ENCODE data around the gene CAMK1G. TPM values are rescaled to one million over a fixed set of nuclear protein-coding genes. Genes with fewer than 3 reads are reported as not detected.

The CAMK1G gene
- total RNA-seq, 1 donor from 2014 or later: 0.13 TPM

DNA sequence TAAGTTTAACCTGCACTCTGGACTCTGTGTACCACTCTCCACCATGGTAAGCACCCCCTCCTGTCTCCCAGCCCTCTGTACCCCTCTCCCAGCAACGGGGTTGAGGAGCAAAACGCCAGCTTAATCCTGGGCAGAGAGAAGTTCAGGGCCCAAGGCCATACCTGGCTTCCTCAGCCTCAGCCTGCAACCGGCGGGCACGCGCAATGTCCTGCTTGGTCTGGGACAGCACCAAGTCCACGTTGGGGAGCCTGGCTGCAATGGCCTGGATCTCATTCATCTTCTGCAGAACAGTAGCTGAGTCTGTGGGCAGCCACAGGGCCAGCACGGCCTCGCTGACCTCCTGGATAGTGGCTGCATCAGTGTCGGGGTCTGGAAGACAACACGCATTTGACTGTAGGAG, 34.8 kb downstream of the CAMK1G start:
- ATAC-seq: no peak
- no peak for DNase-seq (ENCODE audit: low spot score)

DNA sequence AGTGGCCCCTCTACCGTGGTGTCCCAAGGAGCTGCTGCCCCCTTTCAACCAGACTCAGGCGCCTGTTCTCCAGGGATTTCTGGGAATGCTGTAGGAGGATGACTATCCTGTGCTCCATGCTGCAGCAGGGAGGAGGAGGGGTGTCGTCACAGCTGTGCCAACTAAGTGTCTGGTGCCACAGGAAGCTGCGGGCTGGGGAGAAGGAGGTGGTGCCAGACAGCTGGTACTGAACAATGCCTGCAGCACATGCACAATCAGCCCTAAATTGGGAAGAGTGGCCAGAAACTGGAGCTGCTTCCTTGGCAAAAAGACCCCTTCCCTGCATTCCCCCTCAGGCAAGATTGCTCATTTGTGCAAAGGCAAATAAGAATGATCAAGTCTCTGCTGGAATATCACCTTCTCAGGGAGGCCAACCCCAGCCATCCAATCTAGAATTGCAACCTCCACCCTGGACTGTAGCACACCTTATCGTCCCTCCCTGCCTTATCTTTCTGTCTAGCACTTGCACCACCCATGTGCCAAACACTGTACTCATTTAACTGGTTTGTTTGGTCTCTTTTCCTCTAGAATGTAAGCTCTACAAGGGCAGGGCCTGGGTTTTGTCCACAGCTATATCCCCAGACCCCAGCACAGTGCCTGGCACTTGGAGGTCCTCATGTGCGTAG, 35.4 kb downstream of the CAMK1G start:
- ATAC-seq (no peak), DNase-seq (ENCODE audit: low spot score) (no peak)

DNA sequence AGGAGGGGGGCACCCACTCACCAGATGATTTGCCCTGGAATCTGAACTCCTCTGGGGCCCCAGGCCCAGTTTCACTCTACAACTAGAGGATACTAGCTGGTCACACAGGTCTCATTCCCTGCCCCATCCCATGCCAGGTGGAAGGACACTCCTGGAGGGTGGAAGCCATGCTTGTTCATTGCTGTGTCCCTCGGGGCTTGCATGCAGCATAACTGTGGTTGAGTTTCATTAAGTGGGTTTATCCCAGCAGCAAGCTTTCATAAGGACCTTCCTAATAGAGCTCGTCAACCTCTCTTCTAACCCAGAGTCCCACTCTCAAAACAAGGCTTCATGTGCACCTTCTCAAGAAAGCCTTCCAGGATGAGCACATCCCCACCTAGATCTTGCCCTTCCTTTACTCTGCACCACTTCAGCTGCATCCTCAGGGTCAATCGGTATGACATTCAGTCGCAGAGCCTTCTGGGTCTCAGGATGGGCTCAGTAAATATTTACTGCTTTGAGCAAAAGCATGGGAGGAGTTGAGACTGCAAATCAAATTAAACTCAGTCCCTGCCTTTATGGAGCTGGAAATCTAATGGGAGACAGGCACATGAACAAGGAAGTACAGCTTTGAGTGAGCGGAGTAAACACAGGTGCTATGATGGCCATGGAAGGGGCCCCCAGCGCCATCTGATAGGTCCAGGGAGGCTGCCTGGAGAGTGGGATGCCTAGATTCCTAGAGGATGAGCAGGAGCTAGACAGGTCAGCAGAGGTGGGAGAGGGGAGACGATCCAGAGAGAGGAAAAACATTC, 36.4 kb downstream of the CAMK1G start:
- ATAC-seq (no peak), DNase-seq (ENCODE audit: low spot score) (no peak)

DNA sequence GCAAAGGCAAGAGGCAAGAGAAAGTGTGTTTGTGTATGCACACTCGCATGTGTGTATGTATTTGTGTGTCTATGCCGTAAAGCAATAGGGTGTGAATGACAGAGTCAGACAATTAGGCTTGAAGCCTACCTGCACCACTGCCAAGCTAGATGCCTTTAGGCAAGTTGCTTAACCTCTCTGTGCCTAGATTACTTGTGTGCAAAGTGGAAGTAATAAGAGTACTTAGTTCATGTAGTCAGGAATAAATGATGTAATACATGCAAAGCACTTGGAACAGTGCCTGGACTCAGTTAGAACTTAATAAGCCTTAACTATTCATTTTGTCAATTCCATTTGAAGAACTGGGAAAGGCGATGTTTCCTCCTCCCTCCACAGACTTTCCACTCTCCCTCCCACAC, 37.0 kb downstream of the CAMK1G start:
- ATAC-seq (no peak), DNase-seq (ENCODE audit: low spot score) (no peak)

DNA sequence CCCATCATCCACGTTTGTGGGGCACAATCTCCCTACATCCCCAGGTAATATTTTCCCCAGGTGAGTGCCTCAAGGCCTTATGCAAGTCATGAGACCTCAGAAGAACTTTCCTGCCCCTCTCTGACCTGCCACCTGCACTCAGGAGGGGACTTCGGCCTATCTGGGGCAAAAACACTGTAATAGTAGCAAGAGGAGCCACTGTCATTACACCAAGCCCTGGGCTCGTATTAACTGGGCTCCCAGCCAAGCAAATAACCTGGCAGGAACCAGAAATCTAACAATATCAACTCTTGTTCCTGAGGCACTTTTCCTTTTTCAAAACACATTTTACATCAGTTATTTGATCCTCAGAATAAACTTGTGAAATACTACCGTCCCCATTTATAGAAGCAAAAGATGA, 37.8 kb downstream of the CAMK1G start:
- DNase-seq (ENCODE audit: low spot score) (peak; percentile 57), ATAC-seq (peak; percentile 78)

DNA sequence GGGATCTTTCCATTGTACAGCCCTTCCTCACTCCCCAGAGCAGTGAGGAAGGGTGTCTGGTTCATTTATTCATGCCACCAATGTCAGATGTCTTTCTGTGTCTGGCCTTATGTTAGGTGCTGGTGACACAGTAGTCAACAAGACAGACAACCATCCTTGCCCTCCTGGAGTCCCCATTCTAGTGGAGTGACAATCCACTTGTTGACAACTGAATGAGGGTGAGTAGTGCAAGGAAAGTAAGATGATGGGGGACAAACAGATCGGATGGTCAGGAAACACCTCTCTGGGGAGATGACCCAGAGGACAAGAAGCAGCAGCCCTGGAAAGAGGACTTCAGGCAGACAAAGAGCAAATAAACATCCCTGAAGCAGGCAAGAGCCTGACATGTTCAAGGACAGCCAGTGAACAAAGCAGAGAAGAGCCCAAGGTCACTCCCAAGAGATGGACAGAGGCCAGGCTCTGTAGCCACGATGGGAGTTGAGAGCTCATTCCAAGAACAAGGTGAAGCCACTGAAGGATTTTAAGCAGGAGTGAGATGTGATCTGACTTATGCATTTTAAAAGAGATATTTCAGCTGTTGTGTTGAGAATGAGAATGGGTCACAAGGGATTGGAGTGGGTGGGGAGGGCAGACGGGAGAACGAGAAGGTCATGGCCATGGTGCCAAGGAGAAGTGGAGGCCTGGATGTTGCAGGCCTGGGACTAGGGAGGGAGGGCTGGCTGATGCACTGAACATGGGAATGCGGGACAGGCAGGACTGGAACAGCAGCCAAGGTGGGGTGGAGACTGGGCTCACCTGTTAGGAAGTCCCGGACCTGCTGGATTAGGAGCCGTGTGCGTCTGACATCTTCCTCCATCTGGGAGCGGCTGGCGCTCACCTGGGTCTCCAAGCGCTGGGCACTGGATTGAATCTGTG, 38.5 kb downstream of the CAMK1G start:
- ATAC-seq: peak; percentile 12
- DNase-seq (ENCODE audit: low spot score): no peak

DNA sequence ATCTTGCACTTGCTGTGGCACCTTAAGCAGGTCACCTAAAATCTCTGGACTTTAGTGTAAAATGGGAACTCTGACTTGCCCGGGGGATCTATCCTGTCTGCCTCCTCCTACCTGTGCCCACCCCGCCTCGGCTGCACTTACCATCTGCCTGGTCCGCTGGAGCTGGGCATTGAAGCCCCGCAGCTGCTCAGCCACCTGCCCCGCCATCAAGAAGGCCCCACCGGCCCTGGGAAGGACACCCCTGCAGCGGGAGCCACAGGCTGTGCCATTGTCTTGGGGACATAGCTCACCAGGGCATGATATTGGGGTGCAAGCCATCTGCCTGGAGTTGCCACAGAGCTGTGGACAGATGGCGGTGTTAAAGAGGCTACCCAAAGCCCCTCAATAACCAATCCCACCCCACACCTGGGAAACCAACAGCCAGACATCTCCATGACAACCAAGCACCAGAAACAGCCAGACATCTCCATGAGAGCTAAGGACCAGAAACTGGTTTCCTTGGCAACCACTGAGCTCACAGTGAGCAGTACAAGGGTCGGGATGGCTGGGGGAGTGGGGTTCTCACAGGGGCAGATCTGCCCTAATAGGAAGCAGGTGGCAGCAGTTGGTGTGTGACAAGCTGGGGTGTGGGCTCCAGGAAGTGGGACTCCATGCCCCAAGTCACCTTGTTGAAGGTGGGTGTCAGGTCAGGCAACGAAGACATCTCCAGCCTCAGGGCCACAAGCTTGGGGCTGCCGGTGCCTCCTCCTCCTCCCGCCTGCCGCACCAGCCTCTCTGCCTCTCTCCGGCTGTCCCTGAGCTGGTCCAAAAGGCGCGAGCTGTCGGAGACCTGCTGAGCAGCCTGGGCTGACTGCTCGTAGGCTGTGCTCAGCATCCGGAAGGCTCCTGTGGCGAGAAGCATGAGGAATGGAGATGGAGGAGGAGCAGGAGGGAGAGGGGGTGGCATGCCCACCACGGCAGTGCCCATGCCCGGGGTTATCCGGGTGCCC, 39.6 kb downstream of the CAMK1G start:
- no peak for ATAC-seq
- DNase-seq (ENCODE audit: low spot score): no peak

DNA sequence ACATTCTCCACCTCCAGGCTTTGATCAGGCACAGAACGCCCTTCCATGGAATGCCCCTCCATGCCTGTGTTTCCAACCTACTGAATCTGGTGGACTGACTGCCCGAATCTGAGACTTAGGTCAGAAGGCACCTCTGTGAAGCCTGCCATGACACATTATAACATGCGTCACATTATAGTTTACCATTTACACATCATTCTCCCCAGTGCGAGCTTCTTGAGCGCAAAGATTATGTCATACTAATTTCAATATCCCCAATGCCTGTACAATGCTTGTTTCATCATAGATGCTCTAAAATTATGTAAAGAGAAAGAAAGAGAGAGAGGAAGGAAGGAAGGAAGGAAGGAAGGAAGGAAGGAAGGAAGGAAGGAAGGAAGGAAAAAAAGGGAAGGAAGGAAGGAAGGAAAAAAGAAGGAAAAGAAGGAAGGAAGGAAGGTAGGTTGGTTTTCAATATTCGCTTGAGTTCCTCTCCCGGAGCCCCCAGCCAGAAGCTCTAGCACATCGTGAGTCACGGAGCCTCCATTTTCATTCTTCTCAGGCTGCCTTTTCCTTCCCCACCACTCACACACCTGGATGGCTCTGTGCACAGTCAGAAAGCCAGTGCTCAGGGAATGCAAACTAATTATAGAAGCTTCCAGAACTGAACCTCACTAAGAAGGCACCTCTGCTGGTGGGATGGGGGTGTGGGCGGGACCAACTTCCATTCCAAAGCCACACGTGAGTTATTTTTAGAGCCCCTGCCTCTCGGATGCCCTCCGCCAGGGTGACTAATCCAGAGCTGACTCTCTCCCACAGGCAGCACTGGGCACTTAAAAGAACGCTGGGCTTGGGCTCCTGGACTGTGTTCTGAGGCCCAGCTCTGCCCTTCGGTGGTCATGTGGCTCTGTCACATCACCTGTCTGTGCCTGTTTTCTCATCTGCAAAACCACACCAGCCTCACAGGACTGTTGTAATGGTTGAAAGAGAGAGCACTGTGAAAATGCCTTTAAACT, 41.3 kb downstream of the CAMK1G start:
- no peak for ATAC-seq
- no peak for DNase-seq (ENCODE audit: low spot score)

DNA sequence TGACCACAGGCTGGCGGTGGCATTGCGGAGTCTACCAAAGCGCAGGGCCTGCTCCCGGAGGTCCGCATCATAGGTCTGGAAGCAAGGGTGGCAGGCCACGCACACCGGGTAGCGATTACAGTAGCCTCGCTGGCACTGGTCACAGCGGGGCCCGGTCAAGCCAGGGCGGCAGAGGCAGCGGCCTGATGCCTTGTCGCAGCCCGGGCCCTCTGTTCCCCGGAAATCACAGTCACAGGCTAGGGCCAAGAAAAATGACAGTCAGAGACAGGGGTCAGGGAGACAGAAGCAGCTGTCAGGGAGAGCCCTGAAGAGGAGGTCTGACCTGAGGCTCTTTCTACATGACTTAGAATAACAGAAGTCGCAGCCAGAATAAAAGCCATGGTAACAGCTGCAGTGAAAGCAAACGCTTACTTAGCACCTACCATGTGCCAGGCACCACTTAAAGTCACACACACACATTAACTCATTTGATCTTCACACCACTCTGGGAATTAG, 42.3 kb downstream of the CAMK1G start:
- no peak for ATAC-seq
- DNase-seq (ENCODE audit: low spot score): no peak

DNA sequence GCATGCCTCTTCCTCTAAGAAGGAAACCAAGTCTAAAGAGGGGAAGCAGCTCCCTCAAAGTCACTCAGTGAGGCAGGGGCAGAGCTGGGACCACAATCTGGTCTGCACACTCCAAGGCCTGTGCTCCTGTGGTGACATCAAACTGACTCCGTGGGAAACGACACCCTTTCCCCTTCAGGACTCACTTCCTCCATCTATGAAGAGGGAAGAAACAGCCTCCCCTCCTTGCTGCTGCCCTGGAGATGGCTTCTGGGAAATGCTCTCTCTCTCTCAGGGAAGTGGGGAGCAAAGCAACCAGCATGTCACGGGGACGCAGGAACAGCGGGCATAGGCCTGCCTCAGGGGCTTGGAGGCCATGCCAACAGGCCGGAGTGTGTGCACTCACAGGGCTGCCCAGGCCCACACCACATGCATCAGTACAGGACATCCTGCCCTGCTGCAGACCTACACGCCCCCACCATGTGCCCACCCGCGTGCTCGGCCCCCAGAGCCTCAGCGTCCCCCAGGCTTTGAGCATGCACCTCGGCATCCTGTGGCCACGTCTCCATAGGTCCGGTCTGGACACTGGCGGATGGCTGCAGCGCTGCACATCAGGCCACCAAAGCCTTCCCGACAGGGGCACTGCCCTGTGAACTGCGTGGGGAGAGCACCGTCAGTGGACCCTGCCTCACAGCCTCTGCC, 43.0 kb downstream of the CAMK1G start:
- no peak for ATAC-seq
- DNase-seq (ENCODE audit: low spot score): no peak

DNA sequence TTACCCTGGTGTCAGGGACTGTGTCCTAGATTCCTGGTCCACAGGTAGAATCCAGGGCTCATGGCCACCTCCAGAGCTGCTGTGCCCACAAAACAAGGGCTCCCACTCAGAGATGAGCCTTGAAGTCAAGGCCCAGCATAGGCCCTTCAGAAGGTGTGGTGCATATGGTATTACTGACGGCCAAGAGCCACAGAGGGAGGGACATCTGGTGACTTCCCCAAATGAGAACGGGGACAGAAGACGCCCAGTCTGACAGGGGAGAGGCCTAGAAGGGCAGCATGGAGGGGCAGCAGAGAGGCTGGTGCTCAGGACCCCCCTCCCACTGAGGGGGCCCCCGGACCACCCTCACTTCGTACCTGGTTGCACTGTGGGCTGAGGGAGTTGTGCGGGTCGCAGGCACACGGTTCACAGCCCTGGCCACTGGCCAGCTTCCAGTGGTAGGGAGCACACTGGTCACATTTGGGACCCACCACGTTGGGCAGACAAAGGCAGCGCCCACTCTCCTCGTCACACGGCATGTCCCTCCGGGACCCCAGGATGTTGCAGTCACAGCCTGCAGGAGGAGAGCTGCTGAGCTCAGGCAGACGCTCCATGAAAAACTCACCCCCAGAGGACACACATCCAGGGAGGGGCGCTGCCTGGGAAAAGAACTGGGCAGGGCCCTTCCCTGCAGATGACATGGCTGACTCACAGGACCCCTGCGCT, 43.7 kb downstream of the CAMK1G start:
- DNase-seq (ENCODE audit: low spot score) (peak; percentile 56), ATAC-seq (no peak)

DNA sequence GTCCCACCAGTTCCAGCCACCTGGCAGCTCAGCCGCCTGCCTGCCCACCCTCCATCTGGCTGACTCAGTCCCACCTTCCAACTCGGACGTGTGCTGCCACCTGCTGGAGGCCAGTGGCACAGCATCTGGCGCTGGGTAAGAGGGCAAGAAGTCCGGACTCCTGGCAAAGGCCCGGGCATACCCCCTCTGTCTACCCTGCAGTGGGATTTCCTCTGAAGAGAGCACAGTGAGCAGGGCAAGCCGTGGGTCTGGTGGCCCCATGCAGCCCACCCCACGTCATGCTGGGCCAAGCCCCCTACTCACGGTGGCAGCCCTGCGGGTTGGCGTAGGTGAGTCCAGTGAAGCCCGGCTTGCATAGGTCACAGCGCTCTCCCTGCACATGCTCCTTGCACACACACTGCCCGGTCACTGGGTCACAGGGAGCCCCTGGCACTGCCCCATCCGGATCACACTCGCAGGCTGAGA, 44.2 kb downstream of the CAMK1G start:
- peak; percentile 96 for ATAC-seq
- DNase-seq (ENCODE audit: low spot score): peak; percentile 93

DNA sequence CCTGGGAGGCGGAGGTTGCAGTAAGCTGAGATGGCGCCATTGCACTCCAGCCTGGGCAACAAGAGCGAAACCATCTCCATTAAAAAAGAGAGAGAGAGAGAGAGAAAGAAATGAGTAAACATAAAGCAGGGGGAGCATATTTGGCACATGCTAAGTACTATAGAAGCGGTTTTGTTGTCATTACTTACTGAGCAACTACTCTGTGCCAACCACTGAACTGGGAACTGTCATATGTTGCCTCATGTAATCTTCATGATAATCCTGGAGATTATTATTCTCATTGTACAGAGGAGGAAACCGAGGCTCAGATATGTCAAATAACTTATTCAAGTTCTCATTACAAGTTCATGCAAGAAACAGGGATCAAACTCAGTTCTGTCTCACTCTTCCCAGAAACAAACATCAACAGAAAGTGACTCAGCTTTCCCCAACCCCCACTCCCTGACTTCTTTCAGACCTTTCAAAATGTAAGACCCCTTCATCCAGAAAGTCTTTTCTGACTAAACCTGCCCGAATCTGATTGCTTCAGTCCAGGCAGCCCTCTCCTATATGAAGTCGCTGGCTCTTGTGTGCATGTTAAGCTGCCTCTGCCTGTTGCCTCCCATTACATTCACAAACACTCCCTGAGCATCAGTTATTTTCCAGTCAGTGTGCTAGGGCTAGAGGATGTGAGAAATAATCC, 45.2 kb downstream of the CAMK1G start:
- ATAC-seq: no peak
- no peak for DNase-seq (ENCODE audit: low spot score)

DNA sequence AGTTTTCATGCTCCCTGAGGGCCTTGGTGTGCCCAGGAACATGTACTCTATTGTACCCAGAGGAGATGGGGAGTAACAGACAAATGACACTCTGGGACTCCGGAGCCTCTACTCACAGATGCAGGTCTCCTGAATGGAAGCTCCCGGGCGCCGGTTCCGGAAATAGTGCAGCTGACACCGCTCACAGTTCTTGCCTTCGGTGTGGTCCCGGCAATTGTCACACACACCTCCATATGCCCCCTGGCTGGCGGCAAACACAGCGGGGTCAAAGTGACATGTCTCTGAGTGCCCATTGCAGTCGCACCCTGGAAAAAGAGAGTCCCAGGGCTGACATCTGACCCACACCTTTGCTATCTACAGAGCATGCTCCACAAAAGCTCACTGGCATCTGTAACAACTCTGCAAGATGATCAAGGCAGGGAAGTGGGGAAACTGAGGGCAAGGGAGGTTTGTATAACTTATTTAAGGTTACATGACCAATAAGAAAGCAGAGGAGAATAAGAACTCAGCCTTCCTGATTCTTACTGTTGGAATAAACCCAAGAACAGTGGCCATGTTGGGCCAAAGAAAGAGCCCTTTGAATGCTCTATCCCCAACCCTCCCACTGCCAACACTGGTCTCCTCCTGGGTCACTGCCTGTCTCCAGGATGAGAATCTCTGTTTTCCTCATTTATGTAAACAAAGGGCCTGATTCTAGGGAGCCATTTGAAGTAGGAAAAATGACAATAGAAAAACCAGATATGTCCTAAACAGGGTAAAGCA, 46.3 kb downstream of the CAMK1G start:
- ATAC-seq (no peak), DNase-seq (ENCODE audit: low spot score) (no peak)

DNA sequence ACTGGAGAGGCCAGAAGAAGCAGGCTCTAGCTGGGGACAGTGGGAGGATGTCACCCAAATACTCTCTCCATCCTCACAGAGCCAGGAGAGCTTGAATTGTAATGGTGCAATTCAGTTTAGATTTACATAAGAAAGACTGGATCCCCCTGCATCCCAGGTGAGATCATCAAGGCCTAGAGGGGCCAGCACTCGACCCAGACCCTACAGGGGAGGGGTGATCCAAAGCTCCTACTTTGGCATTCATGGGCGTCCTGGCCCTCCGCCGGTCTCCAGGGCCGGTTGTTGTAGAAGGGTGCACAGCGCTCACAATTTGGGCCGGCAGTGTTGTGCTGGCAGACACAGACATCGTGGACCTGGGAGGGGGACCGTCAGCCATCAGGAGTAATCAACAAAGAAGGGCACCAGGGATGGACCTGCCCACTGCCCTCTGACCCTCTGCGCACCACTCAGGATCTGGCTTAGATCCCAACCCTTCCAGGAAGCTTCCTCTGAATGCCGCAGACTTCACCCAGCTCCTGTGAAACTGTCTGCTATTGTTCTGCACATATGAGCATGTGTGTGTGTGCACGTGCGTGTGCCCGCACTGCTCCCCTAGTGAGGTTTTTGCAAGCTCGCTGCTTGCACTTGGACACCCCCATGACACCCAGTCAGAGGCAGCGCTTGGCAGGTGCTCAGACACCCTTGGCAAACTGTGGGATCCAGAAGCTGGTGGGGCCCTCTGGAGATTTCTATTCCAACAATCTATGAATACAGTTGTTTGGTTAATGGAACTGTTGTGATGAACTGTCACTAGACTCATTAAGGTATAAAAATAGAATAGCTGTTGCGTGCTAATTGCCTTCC, 47.1 kb downstream of the CAMK1G start:
- DNase-seq (ENCODE audit: low spot score): no peak
- ATAC-seq: no peak
